Measurements from ENCODE around the gene PXT1. TPM values are rescaled to one million over a fixed set of nuclear protein-coding genes. Genes with fewer than 3 reads are reported as not detected.

PXT1 gene
- total and polyA plus RNA-seq, 9 of the 15 experiments (the other 6 are each of a cell fraction or from before 2014, with no cell fraction given) = 0.09 to 0.11 (median 0.10) TPM; not detected in 5

GRCh38 chr6:36350681-36351571, 91.7 kb downstream of the PXT1 start (continued):
- TF ChIP-seq ILK (tag; IDR thresholded peaks at IDR 0.05; ENCODE audit: borderline replicate concordance, low read depth) = no peak
- TF ChIP-seq ARID2 (IDR thresholded peaks at IDR 0.05) = no peak
- peak; percentile 89 for TF ChIP-seq POLR2AphosphoS5 (IDR thresholded peaks at IDR 0.05; ENCODE audit: control insufficient read depth, insufficient read depth, low read depth, low read length)
- peak in 1 of 2 experiments; percentile 97; a peak in 3 of 4 replicates for TF ChIP-seq HDAC1 (IDR thresholded peaks at IDR 0.05)
- TF ChIP-seq KLF6 (CRISPR knock-in tag; IDR thresholded peaks at IDR 0.05; ENCODE audit: borderline replicate concordance) = no peak
- TF ChIP-seq PHB2 (IDR thresholded peaks at IDR 0.05; ENCODE audit: low read depth) = peak; percentile 56; the same call in 1 of the 2 replicates
- no peak for TF ChIP-seq MCM2 (IDR thresholded peaks at IDR 0.05; ENCODE audit: low read depth)
- TF ChIP-seq NFE2 (IDR thresholded peaks at IDR 0.05; ENCODE audit: low read depth) = peak; percentile 80
- TF ChIP-seq, protein P1, sequence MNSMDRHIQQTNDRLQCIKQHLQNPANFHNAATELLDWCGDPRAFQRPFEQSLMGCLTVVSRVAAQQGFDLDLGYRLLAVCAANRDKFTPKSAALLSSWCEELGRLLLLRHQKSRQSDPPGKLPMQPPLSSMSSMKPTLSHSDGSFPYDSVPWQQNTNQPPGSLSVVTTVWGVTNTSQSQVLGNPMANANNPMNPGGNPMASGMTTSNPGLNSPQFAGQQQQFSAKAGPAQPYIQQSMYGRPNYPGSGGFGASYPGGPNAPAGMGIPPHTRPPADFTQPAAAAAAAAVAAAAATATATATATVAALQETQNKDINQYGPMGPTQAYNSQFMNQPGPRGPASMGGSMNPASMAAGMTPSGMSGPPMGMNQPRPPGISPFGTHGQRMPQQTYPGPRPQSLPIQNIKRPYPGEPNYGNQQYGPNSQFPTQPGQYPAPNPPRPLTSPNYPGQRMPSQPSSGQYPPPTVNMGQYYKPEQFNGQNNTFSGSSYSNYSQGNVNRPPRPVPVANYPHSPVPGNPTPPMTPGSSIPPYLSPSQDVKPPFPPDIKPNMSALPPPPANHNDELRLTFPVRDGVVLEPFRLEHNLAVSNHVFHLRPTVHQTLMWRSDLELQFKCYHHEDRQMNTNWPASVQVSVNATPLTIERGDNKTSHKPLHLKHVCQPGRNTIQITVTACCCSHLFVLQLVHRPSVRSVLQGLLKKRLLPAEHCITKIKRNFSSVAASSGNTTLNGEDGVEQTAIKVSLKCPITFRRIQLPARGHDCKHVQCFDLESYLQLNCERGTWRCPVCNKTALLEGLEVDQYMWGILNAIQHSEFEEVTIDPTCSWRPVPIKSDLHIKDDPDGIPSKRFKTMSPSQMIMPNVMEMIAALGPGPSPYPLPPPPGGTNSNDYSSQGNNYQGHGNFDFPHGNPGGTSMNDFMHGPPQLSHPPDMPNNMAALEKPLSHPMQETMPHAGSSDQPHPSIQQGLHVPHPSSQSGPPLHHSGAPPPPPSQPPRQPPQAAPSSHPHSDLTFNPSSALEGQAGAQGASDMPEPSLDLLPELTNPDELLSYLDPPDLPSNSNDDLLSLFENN (IDR thresholded peaks at IDR 0.05; ENCODE audit: low read depth in 2 of 2, low read length in 2 of 2) = peak in 1 of 2 experiments; percentile 81; a peak in 2 of 4 replicates
- no peak for TF ChIP-seq XRCC4 (IDR thresholded peaks at IDR 0.05; ENCODE audit: extremely low read depth, insufficient read depth, insufficient read length)
- peak in 1 of 2 experiments; percentile 17; a peak in 1 of 3 replicates for TF ChIP-seq CBX3 (IDR thresholded peaks at IDR 0.05; ENCODE audit: borderline replicate concordance in 1 of 2, low read length in 2 of 2)
- TF ChIP-seq PCBP1 (IDR thresholded peaks at IDR 0.05; ENCODE audit: low read depth, low read length, poor library complexity, severe bottlenecking) = no peak
- no peak for TF ChIP-seq ZNF764 (CRISPR knock-in tag; IDR thresholded peaks at IDR 0.05; ENCODE audit: low read depth)
- peak; percentile 84 for TF ChIP-seq NCOA1 (IDR thresholded peaks at IDR 0.05; ENCODE audit: low read depth)
- TF ChIP-seq NFE2L1 (tag; IDR thresholded peaks at IDR 0.05; ENCODE audit: borderline replicate concordance, low read depth) = no peak
- TF ChIP-seq GTF2F1 (IDR thresholded peaks at IDR 0.05; ENCODE audit: low read depth, low read length) = no peak
- TF ChIP-seq YBX1 (IDR thresholded peaks at IDR 0.05) = no peak
